HCT116 (cell line): Measurements from ENCODE around the gene GRIK4. TPM values are rescaled to one million over a fixed set of nuclear protein-coding genes. Genes with fewer than 3 reads are reported as not detected.

Experiments used
- ATAC-seq: fragments of 200-7000 bp; cut with Tn5 transposase; 2 replicates; pipeline ENCODE4 v1.9.1; 2020; ENCODE audit warnings: mild to moderate bottlenecking, moderate library complexity
- BruUV-seq: library from RNA; stranded (reverse); fragments of 400-500 nt; replicated peaks from 2 replicates; lab custom pipeline; 2021; lab: Mats Ljungman, UMichigan
- CTCF ChIA-PET: fragments of 300-600 bp; sonication (Branson Sonifier 250); formaldehyde crosslinking; loops from one replicate; lab custom pipeline; 2021; ENCODE audit warnings: antibody characterized with exemption; lab: Charles Lee
- POLR2A ChIA-PET: fragments of 300-600, 350-600 bp; sonication (Branson Sonifier 250); formaldehyde crosslinking; loops from one replicate; lab custom pipeline; 2021; ENCODE audit warnings: antibody characterized with exemption; lab: Charles Lee
- RAD21 ChIA-PET, 2 experiments: fragments of 300-600 bp; sonication (Branson Sonifier 250); formaldehyde crosslinking; loops; one replicate each; lab custom pipeline; 2023; ENCODE audit warnings: low total read pairs in 2 of 2; ENCODE audit not compliant: uncharacterized antibody in 2 of 2, unreplicated experiment in 2 of 2, low non-redundant PET in 1 of 2; lab: Charles Lee
- DNase-seq: peaks from one replicate; pipeline ENCODE4 v3.0.0-alpha.2; 2010; ENCODE audit warnings: low read depth, low spot score
- H2AFZ ChIP-seq: fragments of 200-600 bp; shearing (Covaris generic), sonication (generic); 2 replicates; pipeline ENCODE4 v1.6.1; 2017; ENCODE audit warnings: low read depth, mixed run types, mixed read lengths, antibody characterized with exemption, low read length; ENCODE audit not compliant: poor library complexity, severe bottlenecking
- H3K27ac ChIP-seq: 2 replicates; pipeline ENCODE4 v1.5.1; 2012; ENCODE audit warnings: low read depth, low read length
- H3K27me3 ChIP-seq: fragments of 200-600 bp; sonication (generic); 2 replicates; pipeline ENCODE4 v1.6.1; 2016; ENCODE audit warnings: mixed run types, low read length, mixed read lengths; ENCODE audit not compliant: insufficient read depth
- H3K36me3 ChIP-seq, 2 experiments: fragments of 200-500 bp in 1 of 2; fragments of 200-600 bp in 1 of 2; sonication (Bioruptor generic) in 1 of 2; sonication (generic) in 1 of 2; 2 replicates each; pipeline versions ENCODE4 v1.5.1 to v1.6.1; 2014 to 2016; ENCODE audit warnings: low read length in 2 of 2, inconsistent platforms in 1 of 2, mixed read lengths in 1 of 2, mixed run types in 1 of 2; ENCODE audit not compliant: insufficient read depth in 2 of 2, control insufficient read depth in 1 of 2
- H3K4me1 ChIP-seq, 2 experiments: fragments of 200-600 bp in 1 of 2; sonication (generic) in 1 of 2; 2 replicates each; pipeline versions ENCODE4 v1.5.1 to v1.6.1; 2012 to 2017; ENCODE audit warnings: low read length in 2 of 2, inconsistent platforms in 1 of 2, mild to moderate bottlenecking in 1 of 2, mixed read lengths in 1 of 2, mixed run types in 1 of 2, moderate library complexity in 1 of 2; ENCODE audit not compliant: insufficient read depth in 2 of 2, control insufficient read depth in 1 of 2
- H3K4me2 ChIP-seq: fragments of 200-600 bp; sonication (generic); 2 replicates; pipeline ENCODE4 v1.6.1; 2017; ENCODE audit warnings: mixed run types, low read length, mixed read lengths
- H3K4me3 ChIP-seq, 2 experiments: fragments of 200-600 bp in 1 of 2; sonication (generic) in 1 of 2; replicated peaks in 1 of 2; 2 replicates each; pipeline ENCODE4 v1.5.1; 2011 to 2016; ENCODE audit warnings: low read length in 2 of 2, control low read depth in 1 of 2, low read depth in 1 of 2, mild to moderate bottlenecking in 1 of 2, mixed read lengths in 1 of 2, mixed run types in 1 of 2
- H3K79me2 ChIP-seq: fragments of 200-600 bp; sonication (generic); 2 replicates; pipeline ENCODE4 v1.6.1; 2017; ENCODE audit warnings: mild to moderate bottlenecking, mixed run types, low read length, moderate library complexity, mixed read lengths; ENCODE audit not compliant: insufficient read depth
- H3K9ac ChIP-seq: fragments of 200-600 bp; sonication (generic); 2 replicates; pipeline ENCODE4 v1.6.1; 2016; ENCODE audit warnings: low read length, mixed read lengths
- H3K9me2 ChIP-seq: fragments of 200-600 bp; sonication (generic), shearing (Covaris generic); 2 replicates; pipeline ENCODE4 v1.6.1; 2017; ENCODE audit warnings: mixed run types, mild to moderate bottlenecking, moderate library complexity; ENCODE audit not compliant: insufficient read depth
- H3K9me3 ChIP-seq, 2 experiments: fragments of 200-500 bp in 1 of 2; fragments of 200-600 bp in 1 of 2; sonication (Bioruptor generic) in 1 of 2; sonication (generic) in 1 of 2; 2 replicates each; pipeline ENCODE4 v1.6.1; 2014 to 2017; ENCODE audit warnings: low read length in 2 of 2, mixed read lengths in 2 of 2, inconsistent platforms in 1 of 2, low read depth in 1 of 2, mild to moderate bottlenecking in 1 of 2, mixed run types in 1 of 2, moderate library complexity in 1 of 2; ENCODE audit not compliant: control insufficient read depth in 1 of 2, insufficient read depth in 1 of 2
- H4K20me1 ChIP-seq: fragments of 200-600 bp; sonication (generic), shearing (Covaris generic); 2 replicates; pipeline ENCODE4 v1.6.1; 2017; ENCODE audit warnings: mixed run types, mild to moderate bottlenecking, moderate library complexity; ENCODE audit not compliant: insufficient read depth
- CBX3 ChIP-seq: IDR thresholded peaks from 2 replicates; pipeline ENCODE4 v1.6.1; 2012; ENCODE audit warnings: low read depth
- CEBPB ChIP-seq: IDR thresholded peaks from 2 replicates; pipeline ENCODE4 v1.6.1; 2012; ENCODE audit warnings: low read depth
- EGR1 ChIP-seq: IDR thresholded peaks from 2 replicates; pipeline ENCODE4 v1.6.1; 2012; ENCODE audit warnings: low read depth
- EZH2 ChIP-seq: fragments of 200-600 bp; sonication (generic); IDR thresholded peaks from 2 replicates; pipeline ENCODE4 v1.6.1; 2017; ENCODE audit warnings: antibody characterized with exemption, mixed run types
- EZH2phosphoT487 ChIP-seq: fragments of 200-600 bp; IDR thresholded peaks from 2 replicates; pipeline ENCODE4 v1.6.1; 2018; ENCODE audit warnings: antibody characterized with exemption, borderline replicate concordance
- FOSL1 ChIP-seq: IDR thresholded peaks from 2 replicates; pipeline ENCODE4 v1.6.1; 2012; ENCODE audit warnings: low read depth
- POLR2A ChIP-seq: IDR thresholded peaks from 2 replicates; pipeline ENCODE4 v1.7.0; 2011; ENCODE audit warnings: borderline replicate concordance; ENCODE audit not compliant: insufficient read depth, insufficient read length; ENCODE audit errors: extremely low read depth
- POLR2AphosphoS5 ChIP-seq: IDR thresholded peaks from 2 replicates; pipeline ENCODE4 v1.6.1; 2011; ENCODE audit warnings: mild to moderate bottlenecking, low read depth, low read length, moderate library complexity
- SIN3A ChIP-seq: IDR thresholded peaks from 2 replicates; pipeline ENCODE4 v1.6.1; 2012; ENCODE audit warnings: low read depth
- SP1 ChIP-seq: IDR thresholded peaks from 2 replicates; pipeline ENCODE4 v1.6.1; 2012; ENCODE audit warnings: low read depth
- TCF7L2 ChIP-seq: IDR thresholded peaks from 2 replicates; pipeline ENCODE4 v1.7.0; 2011; ENCODE audit warnings: borderline replicate concordance, inconsistent platforms; ENCODE audit not compliant: insufficient read depth, insufficient read length; ENCODE audit errors: extremely low read depth
- YY1 ChIP-seq: IDR thresholded peaks from 2 replicates; pipeline ENCODE4 v1.6.1; 2011; ENCODE audit warnings: low read length, low read depth, moderate library complexity, mild to moderate bottlenecking; ENCODE audit not compliant: insufficient replicate concordance; ENCODE audit errors: extremely low read depth
- intact Hi-C: fragments of 100-400 bp; cut with micrococcal nuclease; formaldehyde crosslinking; loops from 2 replicates; pipeline ENCODE4 v1.10.0; 2022
- total RNA-seq: library from RNA; stranded (reverse); gene quantifications from one replicate; pipeline ENCODE4 v1.2.1, GENCODE V29; 2021; ENCODE audit not compliant: unreplicated experiment
- TF ChIP-seq, protein P1 (sequence below): IDR thresholded peaks from 2 replicates; pipeline ENCODE4 v1.6.1; 2011; ENCODE audit warnings: mild to moderate bottlenecking, low read length, moderate library complexity; ENCODE audit not compliant: insufficient replicate concordance; ENCODE audit errors: extremely low read depth
- TF ChIP-seq, protein P2 (sequence below): IDR thresholded peaks from 2 replicates; pipeline ENCODE4 v1.6.1; 2012
- TF ChIP-seq, protein P3 (sequence below): IDR thresholded peaks from 2 replicates; pipeline ENCODE4 v1.6.1; 2012; ENCODE audit warnings: low read depth

The GRIK4 gene
- total RNA-seq, 1 experiment from 2014 or later = 0.52 TPM

DNA sequence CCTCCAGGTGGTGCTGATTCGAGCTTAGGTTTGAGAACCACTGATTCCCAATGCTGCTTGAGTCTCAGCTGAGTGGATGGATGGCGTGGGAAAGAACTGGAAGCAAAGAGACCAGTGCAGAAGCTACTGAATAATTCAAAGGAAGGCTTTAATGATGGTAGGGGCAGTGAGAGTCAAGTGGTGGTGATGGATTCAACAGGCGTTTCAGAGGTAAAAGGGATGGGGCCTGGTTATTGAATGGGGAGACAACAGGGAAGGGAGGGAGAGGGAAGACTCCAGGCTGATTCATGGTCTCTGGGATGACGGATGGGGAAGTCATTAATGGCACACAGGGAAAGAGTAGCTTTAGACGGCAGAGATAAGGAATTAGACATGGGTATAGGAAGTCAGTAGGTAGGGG is 408.0 kb downstream of the GRIK4 start:
- Histone ChIP-seq H3K79me2 (no peaks in the 10 kb centered on the region), H4K20me1 (no peaks in the 10 kb centered on the region), H3K36me3 (no peaks in the 10 kb centered on the region), H3K9ac (no peak overlapping the region), H3K27ac (no peak overlapping the region), H3K27me3 (peaks cover 17% of the 10 kb centered on the region), H3K4me3 (no peak overlapping the region), H3K9me3 (no peaks in the 10 kb centered on the region), H3K4me2 (no peak overlapping the region), H2AFZ (no peak overlapping the region), H3K4me1 (no peaks in the 10 kb centered on the region), H3K9me2 (no peaks in the 10 kb centered on the region)
- ATAC-seq = no peak
- CTCF ChIA-PET = interaction anchor here (2.9 kb wide), 1 partner anchor 10 kb away, joined by 11 read pairs; no protein-coding TSS in a partner anchor
- intact Hi-C loops = no loop called here
- no peak for DNase-seq
- no TSS peak for BruUV-seq
- RAD21 ChIA-PET = no interaction called here
- TF ChIP-seq YY1 (no peak), POLR2A (no peak), SIN3A (no peak), EGR1 (no peak), EZH2 (no peak), SP1 (no peak), CEBPB (no peak), EZH2phosphoT487 (no peak), TCF7L2 (no peak), POLR2AphosphoS5 (no peak), CBX3 (no peak), FOSL1 (no peak)
- TF ChIP-seq, protein P1, sequence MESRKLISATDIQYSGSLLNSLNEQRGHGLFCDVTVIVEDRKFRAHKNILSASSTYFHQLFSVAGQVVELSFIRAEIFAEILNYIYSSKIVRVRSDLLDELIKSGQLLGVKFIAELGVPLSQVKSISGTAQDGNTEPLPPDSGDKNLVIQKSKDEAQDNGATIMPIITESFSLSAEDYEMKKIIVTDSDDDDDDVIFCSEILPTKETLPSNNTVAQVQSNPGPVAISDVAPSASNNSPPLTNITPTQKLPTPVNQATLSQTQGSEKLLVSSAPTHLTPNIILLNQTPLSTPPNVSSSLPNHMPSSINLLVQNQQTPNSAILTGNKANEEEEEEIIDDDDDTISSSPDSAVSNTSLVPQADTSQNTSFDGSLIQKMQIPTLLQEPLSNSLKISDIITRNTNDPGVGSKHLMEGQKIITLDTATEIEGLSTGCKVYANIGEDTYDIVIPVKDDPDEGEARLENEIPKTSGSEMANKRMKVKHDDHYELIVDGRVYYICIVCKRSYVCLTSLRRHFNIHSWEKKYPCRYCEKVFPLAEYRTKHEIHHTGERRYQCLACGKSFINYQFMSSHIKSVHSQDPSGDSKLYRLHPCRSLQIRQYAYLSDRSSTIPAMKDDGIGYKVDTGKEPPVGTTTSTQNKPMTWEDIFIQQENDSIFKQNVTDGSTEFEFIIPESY = no peak
- TF ChIP-seq, protein P2, sequence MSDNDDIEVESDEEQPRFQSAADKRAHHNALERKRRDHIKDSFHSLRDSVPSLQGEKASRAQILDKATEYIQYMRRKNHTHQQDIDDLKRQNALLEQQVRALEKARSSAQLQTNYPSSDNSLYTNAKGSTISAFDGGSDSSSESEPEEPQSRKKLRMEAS = no peak
- TF ChIP-seq, protein P3, sequence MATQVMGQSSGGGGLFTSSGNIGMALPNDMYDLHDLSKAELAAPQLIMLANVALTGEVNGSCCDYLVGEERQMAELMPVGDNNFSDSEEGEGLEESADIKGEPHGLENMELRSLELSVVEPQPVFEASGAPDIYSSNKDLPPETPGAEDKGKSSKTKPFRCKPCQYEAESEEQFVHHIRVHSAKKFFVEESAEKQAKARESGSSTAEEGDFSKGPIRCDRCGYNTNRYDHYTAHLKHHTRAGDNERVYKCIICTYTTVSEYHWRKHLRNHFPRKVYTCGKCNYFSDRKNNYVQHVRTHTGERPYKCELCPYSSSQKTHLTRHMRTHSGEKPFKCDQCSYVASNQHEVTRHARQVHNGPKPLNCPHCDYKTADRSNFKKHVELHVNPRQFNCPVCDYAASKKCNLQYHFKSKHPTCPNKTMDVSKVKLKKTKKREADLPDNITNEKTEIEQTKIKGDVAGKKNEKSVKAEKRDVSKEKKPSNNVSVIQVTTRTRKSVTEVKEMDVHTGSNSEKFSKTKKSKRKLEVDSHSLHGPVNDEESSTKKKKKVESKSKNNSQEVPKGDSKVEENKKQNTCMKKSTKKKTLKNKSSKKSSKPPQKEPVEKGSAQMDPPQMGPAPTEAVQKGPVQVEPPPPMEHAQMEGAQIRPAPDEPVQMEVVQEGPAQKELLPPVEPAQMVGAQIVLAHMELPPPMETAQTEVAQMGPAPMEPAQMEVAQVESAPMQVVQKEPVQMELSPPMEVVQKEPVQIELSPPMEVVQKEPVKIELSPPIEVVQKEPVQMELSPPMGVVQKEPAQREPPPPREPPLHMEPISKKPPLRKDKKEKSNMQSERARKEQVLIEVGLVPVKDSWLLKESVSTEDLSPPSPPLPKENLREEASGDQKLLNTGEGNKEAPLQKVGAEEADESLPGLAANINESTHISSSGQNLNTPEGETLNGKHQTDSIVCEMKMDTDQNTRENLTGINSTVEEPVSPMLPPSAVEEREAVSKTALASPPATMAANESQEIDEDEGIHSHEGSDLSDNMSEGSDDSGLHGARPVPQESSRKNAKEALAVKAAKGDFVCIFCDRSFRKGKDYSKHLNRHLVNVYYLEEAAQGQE = no peak
- POLR2A ChIA-PET = no interaction called here
